NK-92 (cell line): ENCODE results near the gene ZNF160.

Experiments
- DNase-seq: peaks from one replicate; lab custom pipeline; 2025; ENCODE audit not compliant: unreplicated experiment; lab: John Stamatoyannopoulos, UW

ZNF160 gene

DNA sequence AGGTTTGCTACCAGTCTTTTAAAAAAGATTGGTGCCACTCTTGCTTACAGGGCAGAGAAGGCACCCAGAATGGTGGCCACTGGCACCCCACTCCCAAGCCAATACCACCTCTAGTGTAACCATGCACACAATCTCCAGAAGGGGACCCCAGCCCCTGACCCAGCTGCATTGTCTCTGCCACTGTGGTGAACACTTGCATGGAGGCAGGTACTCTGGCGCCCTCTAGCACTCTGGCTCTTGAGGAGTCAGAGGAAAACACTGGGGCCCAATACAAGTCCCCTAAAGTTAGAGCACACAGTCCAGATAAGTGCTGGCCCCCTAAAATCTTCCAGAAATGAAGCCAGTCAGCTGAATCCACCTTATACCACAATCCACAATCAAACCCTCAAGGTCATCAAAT is 83.5 kb downstream of the ZNF160 start:
- DNase-seq, result no peak
